A549 (cell line): Measurements from ENCODE around the gene ESR2. TPM values are rescaled to one million over a fixed set of nuclear protein-coding genes. Genes with fewer than 3 reads are reported as not detected.
A peak's percentile ranks its signal among the peaks of the same experiment; 100 is the strongest.

ENCODE experiments used
- ATAC-seq, 2 experiments: fragments of 200-7000 bp in 1 of 2; fragments of >200 bp in 1 of 2; cut with Nextera tagmentation in 1 of 2; cut with Tn5 transposase in 1 of 2; 3 replicates each; pipeline versions ENCODE4 v1.8.0 to v1.9.1; 2018 to 2020; ENCODE audit warnings: mild to moderate bottlenecking in 1 of 2, moderate library complexity in 1 of 2
- CTCF ChIA-PET: fragments of 300-600 bp; sonication (Branson Sonifier 250); formaldehyde crosslinking; extraction: SDS; loops from one replicate; lab custom pipeline; 2021; ENCODE audit warnings: antibody characterized with exemption, inconsistent platforms; lab: Yijun Ruan, JAX
- POLR2A ChIA-PET: fragments of 350-600 bp; formaldehyde crosslinking; extraction: SDS; loops from one replicate; lab custom pipeline; 2021; ENCODE audit warnings: antibody characterized with exemption, inconsistent platforms; lab: Yijun Ruan, JAX
- DNase-seq, 2 experiments: peaks; one replicate each; pipeline versions ENCODE4 v3.0.0 to v3.0.0-alpha.2; 2011 to 2016; ENCODE audit warnings: low read depth in 1 of 2, low spot score in 1 of 2
- FAIRE-seq: peaks from 2 replicates; lab custom pipeline; 2011; peaks lifted over from hg19 to GRCh38; lab: Jason Lieb, UNC
- H3K27ac ChIP-seq, 2 experiments: fragments of >200 bp; sonication (Bioruptor Twin); formaldehyde crosslinking; 3 replicates each; pipeline ENCODE4 v1.5.1; 2016 to 2017
- H3K4me1 ChIP-seq: fragments of >200 bp; sonication (Bioruptor Twin); formaldehyde crosslinking; 3 replicates; pipeline ENCODE4 v1.6.1; 2016
- H3K4me2 ChIP-seq: fragments of >200 bp; sonication (Bioruptor Twin); formaldehyde crosslinking; 3 replicates; pipeline ENCODE4 v1.6.1; 2016
- H3K4me3 ChIP-seq: fragments of >200 bp; sonication (Bioruptor Twin); formaldehyde crosslinking; 3 replicates; pipeline ENCODE4 v1.5.1; 2016
- H3K9me3 ChIP-seq: fragments of >200 bp; sonication (Bioruptor Twin); formaldehyde crosslinking; 3 replicates; pipeline ENCODE4 v1.6.1; 2016
- BHLHE40 ChIP-seq: IDR thresholded peaks from 2 replicates; pipeline ENCODE4 v1.6.1; 2012; ENCODE audit warnings: low read depth, low read length, inconsistent platforms
- CEBPB ChIP-seq, 2 experiments: fragments of >200 bp in 1 of 2; sonication (Bioruptor Twin) in 1 of 2; formaldehyde crosslinking in 1 of 2; IDR thresholded peaks; 2 replicates each; pipeline ENCODE4 v1.6.1; 2012 to 2016
- CHD4 ChIP-seq: fragments of 200-600 bp; sonication (generic); IDR thresholded peaks from 2 replicates; pipeline ENCODE4 v1.6.1; 2016; ENCODE audit warnings: antibody characterized with exemption, mild to moderate bottlenecking, borderline replicate concordance
- FOSB ChIP-seq: fragments of 250-450 bp; sonication (Bioruptor Pico); IDR thresholded peaks from 2 replicates; pipeline ENCODE4 v1.5.0; 2020; ENCODE audit warnings: mild to moderate bottlenecking, moderate library complexity
- FOSL2 ChIP-seq, 2 experiments: fragments of 450-650 bp in 1 of 2; fragments of >200 bp in 1 of 2; sonication (Bioruptor Twin) in 1 of 2; formaldehyde crosslinking; IDR thresholded peaks; 2 replicates each; pipeline versions ENCODE4 v1.5.0 to v1.6.1; 2016 to 2020; ENCODE audit warnings: mild to moderate bottlenecking in 1 of 2, moderate library complexity in 1 of 2
- FOXS1 ChIP-seq: fragments of 250-450 bp; sonication (Bioruptor Pico); IDR thresholded peaks from 2 replicates; pipeline ENCODE4 v1.5.0; 2020; ENCODE audit warnings: mild to moderate bottlenecking, moderate library complexity
- HOXA7 ChIP-seq: fragments of 250-450 bp; sonication (Bioruptor Pico); IDR thresholded peaks from 2 replicates; pipeline ENCODE4 v1.5.0; 2020; ENCODE audit warnings: mild to moderate bottlenecking, moderate library complexity
- HOXB13 ChIP-seq: fragments of 250-450 bp; sonication (Bioruptor Pico); IDR thresholded peaks from 2 replicates; pipeline ENCODE4 v1.5.0; 2020; ENCODE audit warnings: low read depth, mild to moderate bottlenecking, moderate library complexity
- JUN ChIP-seq, 2 experiments: fragments of >200 bp; sonication (Bioruptor Twin); formaldehyde crosslinking; IDR thresholded peaks; 2 replicates in 1 of 2; 3 replicates in 1 of 2; pipeline ENCODE4 v1.6.1; 2016 to 2017
- JUNB ChIP-seq: fragments of >200 bp; sonication (Bioruptor Twin); formaldehyde crosslinking; IDR thresholded peaks from 2 replicates; pipeline ENCODE4 v1.6.1; 2016
- MAZ ChIP-seq: fragments of 150-350 bp; IDR thresholded peaks from 2 replicates; pipeline ENCODE4 v1.6.1; 2014; ENCODE audit warnings: antibody characterized with exemption, low read depth, low read length, borderline replicate concordance
- NR3C1 ChIP-seq: fragments of >200 bp; sonication (Bioruptor Twin); formaldehyde crosslinking; IDR thresholded peaks from 3 replicates; pipeline ENCODE4 v1.6.1; 2017
- PHF8 ChIP-seq: fragments of 200-600 bp; sonication (generic); IDR thresholded peaks from 2 replicates; pipeline ENCODE4 v1.6.1; 2016; ENCODE audit warnings: low read depth, mild to moderate bottlenecking, antibody characterized with exemption, moderate library complexity, borderline replicate concordance
- POLR2AphosphoS2 ChIP-seq: conservative IDR thresholded peaks from 2 replicates; pipeline ENCODE4 v1.6.1; 2012; ENCODE audit warnings: low read length, improper control_type of control experiment, inconsistent platforms
- RAD21 ChIP-seq, 2 experiments: fragments of >200 bp in 1 of 2; sonication (Bioruptor Twin) in 1 of 2; formaldehyde crosslinking in 1 of 2; IDR thresholded peaks in 1 of 2; conservative IDR thresholded peaks in 1 of 2; 2 replicates in 1 of 2; 3 replicates in 1 of 2; pipeline ENCODE4 v1.6.1; 2012 to 2018; ENCODE audit warnings: inconsistent platforms in 1 of 2
- ZC3H11A ChIP-seq: fragments of 450-650 bp; IDR thresholded peaks from 2 replicates; pipeline ENCODE4 v1.6.1; 2014; ENCODE audit warnings: antibody characterized with exemption, mild to moderate bottlenecking
- ZFP36 ChIP-seq: fragments of 450-650 bp; IDR thresholded peaks from 2 replicates; pipeline ENCODE4 v1.6.1; 2014; ENCODE audit warnings: borderline replicate concordance; ENCODE audit not compliant: partially characterized antibody
- ZNF302 ChIP-seq: fragments of 250-450 bp; sonication (Bioruptor Pico); IDR thresholded peaks from 2 replicates; pipeline ENCODE4 v1.9.0; 2021; ENCODE audit warnings: inconsistent platforms, mild to moderate bottlenecking, moderate library complexity
- ZSCAN20 ChIP-seq: fragments of 250-450 bp; sonication (Bioruptor Pico); IDR thresholded peaks from 2 replicates; pipeline ENCODE4 v1.8.0; 2022; ENCODE audit warnings: mild to moderate bottlenecking, moderate library complexity
- WGBS: methylation state at CpG from one replicate; pipeline ENCODE4 v1.1.6; 2017; ENCODE audit errors: missing lambda C conversion rate; 5-methylcytosine and 5-hydroxymethylcytosine counted together
- polyA plus RNA-seq, 4 experiments: library from polyadenylated mRNA; depleted of rRNA in 3 of 4; stranded (reverse); fragments of >200 nt; fragmentation: RNase III in 1 of 4; extraction: RNeasy Plus Mini Kit Qiagen cat#74134 plus additional on column Dnase treatment in 1 of 4; gene quantifications; 2 replicates in 3 of 4; 3 replicates in 1 of 4; pipeline ENCODE4 v1.2.3, GENCODE V29; 2011 to 2017
- TF ChIP-seq, protein P1 (sequence below): fragments of >200 bp; sonication (Bioruptor Twin); formaldehyde crosslinking; IDR thresholded peaks from 3 replicates; pipeline ENCODE4 v1.6.1; 2016
- TF ChIP-seq, protein P2 (sequence below): fragments of >200 bp; sonication (Bioruptor Twin); formaldehyde crosslinking; IDR thresholded peaks from 3 replicates; pipeline ENCODE4 v1.5.1; 2016
- TF ChIP-seq, protein P3 (sequence below): IDR thresholded peaks from 2 replicates; pipeline ENCODE4 v1.6.1; 2012; ENCODE audit warnings: low read depth, borderline replicate concordance

The ESR2 gene
- polyA plus RNA-seq, 2 of the 4 experiments (the other 2 are of a cell fraction): 0.05 to 0.06 TPM

DNA sequence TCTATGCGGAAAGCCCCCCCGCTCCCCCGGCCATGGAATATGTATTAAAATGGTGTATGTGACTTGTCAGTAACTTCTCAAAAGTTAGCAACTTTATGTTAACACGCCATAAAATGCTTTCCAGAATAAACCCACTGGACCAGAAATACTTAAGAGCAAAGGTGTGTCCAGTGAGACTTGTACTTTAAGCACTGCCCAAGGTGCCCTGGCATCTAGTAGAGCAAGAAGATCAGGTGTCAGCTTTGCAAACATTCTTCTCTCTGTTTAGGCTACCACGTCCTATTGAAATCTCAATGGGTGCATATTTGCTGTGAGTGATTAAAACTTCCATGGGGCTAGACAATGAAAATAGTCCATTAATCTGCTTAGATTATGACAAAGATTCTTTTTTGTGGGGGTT lies 201.2 kb downstream of the ESR2 start:
- TF ChIP-seq BHLHE40 (no peak), POLR2AphosphoS2 (no peak), PHF8 (no peak), NR3C1 (no peak), JUN (IDR thresholded peaks at IDR 0.05) (no peak), CEBPB (IDR thresholded peaks at IDR 0.05) (no peak), HOXA7 (no peak), FOSL2 (IDR thresholded peaks at IDR 0.05) (no peak), FOSL2 (CRISPR knock-in tag; IDR thresholded peaks at IDR 0.05) (no peak), RAD21 (conservative IDR thresholded peaks at IDR 0.05 in 1 of 2, IDR thresholded peaks at IDR 0.05 in 1 of 2) (no peak), ZFP36 (no peak), FOXS1 (no peak)
- TF ChIP-seq, protein P1, sequence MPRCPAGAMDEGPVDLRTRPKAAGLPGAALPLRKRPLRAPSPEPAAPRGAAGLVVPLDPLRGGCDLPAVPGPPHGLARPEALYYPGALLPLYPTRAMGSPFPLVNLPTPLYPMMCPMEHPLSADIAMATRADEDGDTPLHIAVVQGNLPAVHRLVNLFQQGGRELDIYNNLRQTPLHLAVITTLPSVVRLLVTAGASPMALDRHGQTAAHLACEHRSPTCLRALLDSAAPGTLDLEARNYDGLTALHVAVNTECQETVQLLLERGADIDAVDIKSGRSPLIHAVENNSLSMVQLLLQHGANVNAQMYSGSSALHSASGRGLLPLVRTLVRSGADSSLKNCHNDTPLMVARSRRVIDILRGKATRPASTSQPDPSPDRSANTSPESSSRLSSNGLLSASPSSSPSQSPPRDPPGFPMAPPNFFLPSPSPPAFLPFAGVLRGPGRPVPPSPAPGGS: no peak
- TF ChIP-seq, protein P2, sequence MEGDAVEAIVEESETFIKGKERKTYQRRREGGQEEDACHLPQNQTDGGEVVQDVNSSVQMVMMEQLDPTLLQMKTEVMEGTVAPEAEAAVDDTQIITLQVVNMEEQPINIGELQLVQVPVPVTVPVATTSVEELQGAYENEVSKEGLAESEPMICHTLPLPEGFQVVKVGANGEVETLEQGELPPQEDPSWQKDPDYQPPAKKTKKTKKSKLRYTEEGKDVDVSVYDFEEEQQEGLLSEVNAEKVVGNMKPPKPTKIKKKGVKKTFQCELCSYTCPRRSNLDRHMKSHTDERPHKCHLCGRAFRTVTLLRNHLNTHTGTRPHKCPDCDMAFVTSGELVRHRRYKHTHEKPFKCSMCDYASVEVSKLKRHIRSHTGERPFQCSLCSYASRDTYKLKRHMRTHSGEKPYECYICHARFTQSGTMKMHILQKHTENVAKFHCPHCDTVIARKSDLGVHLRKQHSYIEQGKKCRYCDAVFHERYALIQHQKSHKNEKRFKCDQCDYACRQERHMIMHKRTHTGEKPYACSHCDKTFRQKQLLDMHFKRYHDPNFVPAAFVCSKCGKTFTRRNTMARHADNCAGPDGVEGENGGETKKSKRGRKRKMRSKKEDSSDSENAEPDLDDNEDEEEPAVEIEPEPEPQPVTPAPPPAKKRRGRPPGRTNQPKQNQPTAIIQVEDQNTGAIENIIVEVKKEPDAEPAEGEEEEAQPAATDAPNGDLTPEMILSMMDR: no peak
- TF ChIP-seq, protein P3, sequence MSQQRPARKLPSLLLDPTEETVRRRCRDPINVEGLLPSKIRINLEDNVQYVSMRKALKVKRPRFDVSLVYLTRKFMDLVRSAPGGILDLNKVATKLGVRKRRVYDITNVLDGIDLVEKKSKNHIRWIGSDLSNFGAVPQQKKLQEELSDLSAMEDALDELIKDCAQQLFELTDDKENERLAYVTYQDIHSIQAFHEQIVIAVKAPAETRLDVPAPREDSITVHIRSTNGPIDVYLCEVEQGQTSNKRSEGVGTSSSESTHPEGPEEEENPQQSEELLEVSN: no peak
- TF ChIP-seq, all 56 proteins: peak for 0
- no peak for ATAC-seq
- WGBS: 89% methylated on average over 5 of the region's 5 CpGs

DNA sequence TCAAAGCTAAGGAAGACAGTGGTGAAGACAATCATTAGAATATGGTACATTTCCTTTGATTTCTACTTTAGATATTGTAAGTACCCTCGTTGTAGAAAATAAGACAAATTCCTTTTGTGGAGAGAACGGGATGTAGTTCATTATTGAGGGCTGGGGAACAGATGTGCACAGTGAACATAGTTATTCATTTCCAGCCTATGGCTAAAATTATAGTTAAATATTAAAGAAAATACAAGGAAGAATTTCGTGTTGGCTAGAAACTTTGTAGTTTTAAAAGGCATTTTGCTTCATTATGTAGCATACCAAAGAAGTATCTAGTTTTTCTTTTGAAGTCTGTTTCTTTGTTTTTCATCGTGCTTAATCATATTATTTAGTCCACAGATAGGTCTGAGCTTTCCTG lies 201.8 kb downstream of the ESR2 start:
- no peak for TF ChIP-seq MAZ
- no peak for TF ChIP-seq CHD4
- no peak for TF ChIP-seq FOSB (CRISPR knock-in tag)
- no peak for TF ChIP-seq ZSCAN20
- no peak for TF ChIP-seq BHLHE40
- no peak for TF ChIP-seq ZC3H11A
- no peak for TF ChIP-seq HOXA7
- TF ChIP-seq JUNB: no peak
- no peak for TF ChIP-seq JUN (IDR thresholded peaks at IDR 0.05)
- TF ChIP-seq ZNF302 (CRISPR knock-in tag): no peak
- no peak for TF ChIP-seq HOXB13 (CRISPR knock-in tag)
- H3K4me2 ChIP-seq: 0 out of 3 replicates have a peak overlapping the region, but pooled peaks have one; percentile 22
- FAIRE-seq (no peak), DNase-seq (no peak), ATAC-seq (no peak)
- no peak overlapping the region for H3K27ac ChIP-seq
- WGBS: 35% methylated on average over 4 of the region's 4 CpGs
- H3K4me1 ChIP-seq: peaks cover 6% of the 10 kb centered on the region; the same call in 1 of the 3 replicates
- no peaks in the 10 kb centered on the region for H3K9me3 ChIP-seq
- ChIA-PET POLR2A (no interaction called here), CTCF (no interaction called here)
- no peak overlapping the region for H3K4me3 ChIP-seq

More for the DNA sequence above, 201.2 kb downstream of the ESR2 start:
- ChIA-PET CTCF (interaction anchor here (1.0 kb wide), 1 partner anchor 242 kb away, joined by 4 read pairs; no protein-coding TSS in a partner anchor), POLR2A (no interaction called here)
- peaks cover 6% of the 10 kb centered on the region; the same call in 1 of the 3 replicates for H3K4me1 ChIP-seq
- H3K9me3 ChIP-seq: no peaks in the 10 kb centered on the region
- no peak overlapping the region for H3K27ac ChIP-seq
- no peak for DNase-seq
- no peak for FAIRE-seq
- no peak overlapping the region for H3K4me2 ChIP-seq
- no peak overlapping the region for H3K4me3 ChIP-seq
